HG02678 (cell line): ENCODE data around the gene GCM1.
"Not testable (repeated sequence)": the region's sequence is repeated elsewhere in the genome, so short reads cannot be mapped to it uniquely, and the experiment has no call there.

Experiments
- ATAC-seq: cut with Tn5 transposase; IDR thresholded peaks from one replicate; pipeline ENCODE4 v1.9.1; 2021; ENCODE audit warnings: mild to moderate bottlenecking, moderate library complexity; ENCODE audit not compliant: unreplicated experiment

GCM1 gene

GRCh38 chr6:53148684-53149083 lies at the start of gene GCM1:
Gene GCM1 (minus strand): TSS chr6:53148841. CDS start chr6:53145632, 3,209 bp downstream.
- no peak for ATAC-seq

GRCh38 chr6:53197553-53197952 lies 48.9 kb upstream of the GCM1 start:
- ATAC-seq = no peak

- ATAC-seq = no peak
Observed at GRCh38 chr6:53195048-53195447, 46.4 kb upstream of the GCM1 start.

- ATAC-seq = no peak
Observed at GRCh38 chr6:53192682-53193188, 44.1 kb upstream of the GCM1 start.

- ATAC-seq = no peak
Observed at GRCh38 chr6:53189554-53189953, 40.9 kb upstream of the GCM1 start.

- no peak for ATAC-seq
Observed at GRCh38 chr6:53188833-53189232, 40.2 kb upstream of the GCM1 start.

GRCh38 chr6:53180678-53181077 lies 32.0 kb upstream of the GCM1 start:
- no peak for ATAC-seq

- no peak for ATAC-seq
Observed at GRCh38 chr6:53179961-53180651, 31.5 kb upstream of the GCM1 start.

GRCh38 chr6:53178837-53179432 lies 30.3 kb upstream of the GCM1 start:
- no peak for ATAC-seq

- no peak for ATAC-seq
Observed at GRCh38 chr6:53175027-53175426, 26.4 kb upstream of the GCM1 start.

GRCh38 chr6:53172468-53172803 lies 23.8 kb upstream of the GCM1 start:
- ATAC-seq = no peak

- ATAC-seq = peak; percentile 96
Observed at GRCh38 chr6:53171605-53172467, 23.2 kb upstream of the GCM1 start.

GRCh38 chr6:53168516-53169267 lies 20.1 kb upstream of the GCM1 start:
- ATAC-seq = no peak

GRCh38 chr6:53165293-53165692 lies 16.7 kb upstream of the GCM1 start:
- ATAC-seq = no peak

GRCh38 chr6:53162606-53163005 lies 14.0 kb upstream of the GCM1 start:
- ATAC-seq = no peak

- ATAC-seq = no peak
Observed at GRCh38 chr6:53161481-53162009, 12.9 kb upstream of the GCM1 start.

- ATAC-seq = no peak
Observed at GRCh38 chr6:53159558-53159957, 10.9 kb upstream of the GCM1 start.

GRCh38 chr6:53158076-53158475 lies 9.4 kb upstream of the GCM1 start:
- not testable (repeated sequence) for ATAC-seq

GRCh38 chr6:53155279-53155678 lies 6.6 kb upstream of the GCM1 start:
- ATAC-seq = not testable (repeated sequence)

GRCh38 chr6:53154794-53155193 lies 6.2 kb upstream of the GCM1 start:
- ATAC-seq = no peak

GRCh38 chr6:53154071-53154470 lies 5.4 kb upstream of the GCM1 start:
- no peak for ATAC-seq
